K562 (cell line): Measurements from ENCODE around the gene VWA3B. TPM values are rescaled to one million over a fixed set of nuclear protein-coding genes. Genes with fewer than 3 reads are reported as not detected.

Experiments used
- ETV1 ChIP-seq: fragments of 450-650 bp; conservative IDR thresholded peaks from 2 replicates; pipeline ENCODE4 v1.6.1; 2016; ENCODE audit warnings: missing genetic modification characterization, control low read depth, low read depth, missing compliant biosample characterization
- GABPB1 ChIP-seq: sonication (generic); formaldehyde crosslinking; IDR thresholded peaks from 2 replicates; pipeline ENCODE4 v1.8.0; 2022; ENCODE audit warnings: mild to moderate bottlenecking, missing genetic modification reagents
- NFIC ChIP-seq: fragments of 450-650 bp; IDR thresholded peaks from 2 replicates; pipeline ENCODE4 v1.6.1; 2017; ENCODE audit warnings: mild to moderate bottlenecking, inconsistent platforms
- SMAD3 ChIP-seq: fragments of 450-650 bp; formaldehyde crosslinking; conservative IDR thresholded peaks from 2 replicates; pipeline ENCODE4 v1.4.0; 2020; ENCODE audit warnings: mild to moderate bottlenecking
- SRSF3 ChIP-seq: fragments of 200-400 bp; formaldehyde crosslinking; IDR thresholded peaks from 2 replicates; pipeline ENCODE4 v1.6.1; 2016; ENCODE audit warnings: mild to moderate bottlenecking, low read length, moderate library complexity; ENCODE audit not compliant: insufficient read depth
- ZNF175 ChIP-seq: fragments of 200-800 bp; sonication (Bioruptor generic); IDR thresholded peaks from 2 replicates; pipeline ENCODE4 v1.6.1; 2016; ENCODE audit warnings: low read depth, mild to moderate bottlenecking, missing genetic modification characterization, missing compliant biosample characterization
- ZNF24 ChIP-seq: fragments of 450-650 bp; IDR thresholded peaks from 2 replicates; pipeline ENCODE4 v1.6.1; 2016
- polyA plus RNA-seq, 8 experiments: library from polyadenylated mRNA; depleted of rRNA in 4 of 8; stranded (reverse) in 5 of 8; unstranded in 3 of 8; fragments of >200 nt; fragmentation: Nextera tagmentation in 2 of 8; fragmentation: Illumina TruSeq in 1 of 8; extraction: Ambion mirVana in 2 of 8; extraction: Trizol in 1 of 8; gene quantifications; 2 replicates each; pipeline versions ENCODE4 v1.2.1 to v1.2.3, GENCODE V29; 2011 to 2014; ENCODE audit warnings: inconsistent platforms in 1 of 8, missing spikeins in 1 of 8
- total RNA-seq, 7 experiments: library from RNA; depleted of rRNA in 6 of 7; stranded (reverse); fragments of >200 nt in 6 of 7; fragmentation: Illumina TruSeq in 2 of 7; extraction: Trizol in 2 of 7; gene quantifications; 2 replicates each; pipeline versions ENCODE4 v1.2.1 to v1.2.3, GENCODE V29; 2011 to 2021; ENCODE audit warnings: low replicate concordance in 1 of 7
- TF ChIP-seq, protein P1 (sequence below), 2 experiments: fragments of 450-650 bp; IDR thresholded peaks; 2 replicates each; pipeline ENCODE4 v1.6.1; 2016; ENCODE audit warnings: mild to moderate bottlenecking in 2 of 2, borderline replicate concordance in 1 of 2, low read depth in 1 of 2, moderate library complexity in 1 of 2
- TF ChIP-seq, protein P2 (sequence below): sonication (generic); formaldehyde crosslinking; IDR thresholded peaks from 2 replicates; pipeline ENCODE4 v1.8.0; 2022; ENCODE audit warnings: mild to moderate bottlenecking, missing genetic modification reagents
- TF ChIP-seq, protein P3 (sequence below): fragments of 450-650 bp; formaldehyde crosslinking; IDR thresholded peaks from 2 replicates; pipeline ENCODE4 v1.4.0; 2020; ENCODE audit warnings: mild to moderate bottlenecking, moderate library complexity
- TF ChIP-seq, protein P4 (sequence below), 2 experiments: IDR thresholded peaks; 2 replicates each; pipeline ENCODE4 v1.6.1; 2011; ENCODE audit warnings: borderline replicate concordance in 1 of 2, control low read depth in 1 of 2, low read depth in 1 of 2, low read length in 1 of 2, mild to moderate bottlenecking in 1 of 2, mixed read lengths in 1 of 2, moderate library complexity in 1 of 2; ENCODE audit not compliant: insufficient read depth in 1 of 2, insufficient read length in 1 of 2, poor library complexity in 1 of 2, severe bottlenecking in 1 of 2; ENCODE audit errors: extremely low read depth in 1 of 2

VWA3B gene
- total and polyA plus RNA-seq, 9 of the 15 experiments (the other 6 are each of a cell fraction or from before 2014, with no cell fraction given): not detected

DNA sequence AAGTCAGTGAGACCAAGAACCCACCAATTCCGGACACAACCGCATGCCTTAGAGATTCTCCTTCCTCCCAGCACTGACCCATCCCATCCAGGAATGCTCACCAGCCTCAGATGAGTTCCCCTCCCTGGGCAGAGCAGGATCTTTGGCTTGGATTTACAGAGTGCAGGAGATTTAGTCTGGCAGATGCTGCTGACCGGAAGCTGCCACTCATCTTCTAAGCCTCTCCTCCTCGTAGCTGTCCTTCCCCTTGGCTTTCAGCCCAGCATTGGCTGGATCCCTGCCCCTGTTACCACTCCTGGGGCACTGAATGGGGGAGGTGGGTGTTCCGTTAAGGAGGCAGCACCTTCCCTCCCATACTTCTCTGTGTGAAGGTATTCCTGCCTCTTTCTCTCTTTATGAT, 53.2 kb downstream of the VWA3B start (continued):
- TF ChIP-seq, protein P1, sequence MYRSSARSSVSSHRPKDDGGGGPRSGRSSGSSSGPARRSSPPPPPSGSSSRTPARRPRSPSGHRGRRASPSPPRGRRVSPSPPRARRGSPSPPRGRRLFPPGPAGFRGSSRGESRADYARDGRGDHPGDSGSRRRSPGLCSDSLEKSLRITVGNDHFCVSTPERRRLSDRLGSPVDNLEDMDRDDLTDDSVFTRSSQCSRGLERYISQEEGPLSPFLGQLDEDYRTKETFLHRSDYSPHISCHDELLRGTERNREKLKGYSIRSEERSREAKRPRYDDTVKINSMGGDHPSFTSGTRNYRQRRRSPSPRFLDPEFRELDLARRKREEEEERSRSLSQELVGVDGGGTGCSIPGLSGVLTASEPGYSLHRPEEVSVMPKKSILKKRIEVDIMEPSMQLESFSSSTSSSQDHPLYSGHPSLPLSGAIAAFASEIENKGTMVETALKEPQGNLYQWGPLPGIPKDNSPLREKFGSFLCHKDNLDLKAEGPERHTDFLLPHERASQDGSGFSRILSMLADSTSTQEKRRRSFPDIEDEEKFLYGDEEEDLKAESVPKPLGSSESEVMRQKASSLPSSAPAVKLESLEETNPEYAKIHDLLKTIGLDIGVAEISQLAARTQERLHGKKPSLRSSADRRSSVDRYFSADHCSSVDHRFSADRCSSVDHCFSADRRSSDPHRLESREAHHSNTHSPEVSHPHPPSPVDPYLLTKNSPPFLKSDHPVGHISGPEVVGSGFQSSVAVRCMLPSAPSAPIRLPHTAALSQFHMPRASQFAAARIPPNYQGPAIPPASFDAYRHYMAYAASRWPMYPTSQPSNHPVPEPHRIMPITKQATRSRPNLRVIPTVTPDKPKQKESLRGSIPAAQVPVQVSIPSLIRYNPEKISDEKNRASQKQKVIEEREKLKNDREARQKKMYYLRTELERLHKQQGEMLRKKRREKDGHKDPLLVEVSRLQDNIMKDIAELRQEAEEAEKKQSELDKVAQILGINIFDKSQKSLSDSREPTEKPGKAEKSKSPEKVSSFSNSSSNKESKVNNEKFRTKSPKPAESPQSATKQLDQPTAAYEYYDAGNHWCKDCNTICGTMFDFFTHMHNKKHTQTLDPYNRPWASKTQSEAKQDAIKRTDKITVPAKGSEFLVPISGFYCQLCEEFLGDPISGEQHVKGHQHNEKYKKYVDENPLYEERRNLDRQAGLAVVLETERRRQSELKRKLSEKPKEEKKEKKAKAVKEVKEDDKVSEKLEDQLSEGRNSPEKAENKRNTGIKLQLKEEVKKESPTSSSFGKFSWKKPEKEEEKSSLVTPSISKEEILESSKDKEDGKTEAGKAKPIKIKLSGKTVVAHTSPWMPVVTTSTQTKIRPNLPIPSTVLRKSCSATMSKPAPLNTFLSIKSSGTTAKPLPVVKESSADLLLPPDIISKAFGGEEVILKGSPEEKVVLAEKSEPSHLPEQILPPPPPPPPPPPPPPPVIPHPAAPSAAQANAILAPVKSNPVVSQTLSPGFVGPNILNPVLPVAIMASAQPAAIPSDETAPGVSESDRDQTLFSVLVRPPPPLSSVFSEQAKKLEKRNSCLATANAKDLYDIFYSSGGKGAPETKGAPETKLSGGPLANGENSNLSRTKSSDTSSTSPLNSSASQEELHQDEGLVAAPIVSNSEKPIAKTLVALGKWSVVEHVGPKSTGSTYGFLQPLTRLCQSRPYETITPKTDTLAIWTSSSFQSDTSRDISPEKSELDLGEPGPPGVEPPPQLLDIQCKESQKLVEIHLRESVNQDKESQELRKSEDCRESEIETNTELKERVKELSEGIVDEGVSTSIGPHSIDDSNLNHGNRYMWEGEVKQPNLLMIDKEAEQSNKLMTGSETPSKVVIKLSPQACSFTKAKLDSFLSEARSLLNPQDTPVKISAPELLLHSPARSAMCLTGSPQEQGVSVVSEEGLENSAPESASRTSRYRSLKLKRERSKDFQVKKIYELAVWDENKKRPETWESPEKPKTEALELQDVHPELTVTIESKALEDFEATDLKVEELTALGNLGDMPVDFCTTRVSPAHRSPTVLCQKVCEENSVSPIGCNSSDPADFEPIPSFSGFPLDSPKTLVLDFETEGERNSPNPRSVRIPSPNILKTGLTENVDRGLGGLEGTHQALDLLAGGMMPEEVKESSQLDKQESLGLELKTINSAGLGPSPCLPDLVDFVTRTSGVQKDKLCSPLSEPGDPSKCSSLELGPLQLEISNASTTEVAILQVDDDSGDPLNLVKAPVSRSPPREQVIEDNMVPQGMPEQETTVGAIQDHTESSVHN (IDR thresholded peaks at IDR 0.05; ENCODE audit: borderline replicate concordance in 1 of 2, low read depth in 1 of 2): no peak
- TF ChIP-seq GABPB1: no peak
- peak; percentile 40; the same call in 1 of the 2 replicates for TF ChIP-seq ETV1
- TF ChIP-seq, protein P2, sequence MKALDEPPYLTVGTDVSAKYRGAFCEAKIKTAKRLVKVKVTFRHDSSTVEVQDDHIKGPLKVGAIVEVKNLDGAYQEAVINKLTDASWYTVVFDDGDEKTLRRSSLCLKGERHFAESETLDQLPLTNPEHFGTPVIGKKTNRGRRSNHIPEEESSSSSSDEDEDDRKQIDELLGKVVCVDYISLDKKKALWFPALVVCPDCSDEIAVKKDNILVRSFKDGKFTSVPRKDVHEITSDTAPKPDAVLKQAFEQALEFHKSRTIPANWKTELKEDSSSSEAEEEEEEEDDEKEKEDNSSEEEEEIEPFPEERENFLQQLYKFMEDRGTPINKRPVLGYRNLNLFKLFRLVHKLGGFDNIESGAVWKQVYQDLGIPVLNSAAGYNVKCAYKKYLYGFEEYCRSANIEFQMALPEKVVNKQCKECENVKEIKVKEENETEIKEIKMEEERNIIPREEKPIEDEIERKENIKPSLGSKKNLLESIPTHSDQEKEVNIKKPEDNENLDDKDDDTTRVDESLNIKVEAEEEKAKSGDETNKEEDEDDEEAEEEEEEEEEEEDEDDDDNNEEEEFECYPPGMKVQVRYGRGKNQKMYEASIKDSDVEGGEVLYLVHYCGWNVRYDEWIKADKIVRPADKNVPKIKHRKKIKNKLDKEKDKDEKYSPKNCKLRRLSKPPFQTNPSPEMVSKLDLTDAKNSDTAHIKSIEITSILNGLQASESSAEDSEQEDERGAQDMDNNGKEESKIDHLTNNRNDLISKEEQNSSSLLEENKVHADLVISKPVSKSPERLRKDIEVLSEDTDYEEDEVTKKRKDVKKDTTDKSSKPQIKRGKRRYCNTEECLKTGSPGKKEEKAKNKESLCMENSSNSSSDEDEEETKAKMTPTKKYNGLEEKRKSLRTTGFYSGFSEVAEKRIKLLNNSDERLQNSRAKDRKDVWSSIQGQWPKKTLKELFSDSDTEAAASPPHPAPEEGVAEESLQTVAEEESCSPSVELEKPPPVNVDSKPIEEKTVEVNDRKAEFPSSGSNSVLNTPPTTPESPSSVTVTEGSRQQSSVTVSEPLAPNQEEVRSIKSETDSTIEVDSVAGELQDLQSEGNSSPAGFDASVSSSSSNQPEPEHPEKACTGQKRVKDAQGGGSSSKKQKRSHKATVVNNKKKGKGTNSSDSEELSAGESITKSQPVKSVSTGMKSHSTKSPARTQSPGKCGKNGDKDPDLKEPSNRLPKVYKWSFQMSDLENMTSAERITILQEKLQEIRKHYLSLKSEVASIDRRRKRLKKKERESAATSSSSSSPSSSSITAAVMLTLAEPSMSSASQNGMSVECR: no peak
- TF ChIP-seq, protein P3, sequence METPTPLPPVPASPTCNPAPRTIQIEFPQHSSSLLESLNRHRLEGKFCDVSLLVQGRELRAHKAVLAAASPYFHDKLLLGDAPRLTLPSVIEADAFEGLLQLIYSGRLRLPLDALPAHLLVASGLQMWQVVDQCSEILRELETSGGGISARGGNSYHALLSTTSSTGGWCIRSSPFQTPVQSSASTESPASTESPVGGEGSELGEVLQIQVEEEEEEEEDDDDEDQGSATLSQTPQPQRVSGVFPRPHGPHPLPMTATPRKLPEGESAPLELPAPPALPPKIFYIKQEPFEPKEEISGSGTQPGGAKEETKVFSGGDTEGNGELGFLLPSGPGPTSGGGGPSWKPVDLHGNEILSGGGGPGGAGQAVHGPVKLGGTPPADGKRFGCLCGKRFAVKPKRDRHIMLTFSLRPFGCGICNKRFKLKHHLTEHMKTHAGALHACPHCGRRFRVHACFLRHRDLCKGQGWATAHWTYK (CRISPR knock-in tag): no peak
- TF ChIP-seq NFIC: 0 out of 2 replicates have a peak, but pooled peaks have one; percentile 16
- no peak for TF ChIP-seq ZNF24
- TF ChIP-seq SRSF3: no peak
- TF ChIP-seq ZNF175: no peak
- TF ChIP-seq, protein P4, sequence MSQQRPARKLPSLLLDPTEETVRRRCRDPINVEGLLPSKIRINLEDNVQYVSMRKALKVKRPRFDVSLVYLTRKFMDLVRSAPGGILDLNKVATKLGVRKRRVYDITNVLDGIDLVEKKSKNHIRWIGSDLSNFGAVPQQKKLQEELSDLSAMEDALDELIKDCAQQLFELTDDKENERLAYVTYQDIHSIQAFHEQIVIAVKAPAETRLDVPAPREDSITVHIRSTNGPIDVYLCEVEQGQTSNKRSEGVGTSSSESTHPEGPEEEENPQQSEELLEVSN (IDR thresholded peaks at IDR 0.05; ENCODE audit: borderline replicate concordance in 1 of 2, extremely low read depth in 1 of 2, insufficient read depth in 1 of 2, insufficient read length in 1 of 2, low read depth in 1 of 2, low read length in 1 of 2, poor library complexity in 1 of 2, severe bottlenecking in 1 of 2): no peak
- no peak for TF ChIP-seq SMAD3 (CRISPR knock-in tag)
